Measurements from ENCODE around the gene B3GNT4.

DNA sequence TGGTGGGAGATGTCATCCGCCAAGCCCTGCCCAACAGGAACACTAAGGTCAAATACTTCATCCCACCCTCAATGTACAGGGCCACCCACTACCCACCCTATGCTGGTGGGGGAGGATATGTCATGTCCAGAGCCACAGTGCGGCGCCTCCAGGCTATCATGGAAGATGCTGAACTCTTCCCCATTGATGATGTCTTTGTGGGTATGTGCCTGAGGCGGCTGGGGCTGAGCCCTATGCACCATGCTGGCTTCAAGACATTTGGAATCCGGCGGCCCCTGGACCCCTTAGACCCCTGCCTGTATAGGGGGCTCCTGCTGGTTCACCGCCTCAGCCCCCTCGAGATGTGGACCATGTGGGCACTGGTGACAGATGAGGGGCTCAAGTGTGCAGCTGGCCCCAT, 3.5 kb downstream of the B3GNT4 start:
- TF ChIP-seq, protein P1, sequence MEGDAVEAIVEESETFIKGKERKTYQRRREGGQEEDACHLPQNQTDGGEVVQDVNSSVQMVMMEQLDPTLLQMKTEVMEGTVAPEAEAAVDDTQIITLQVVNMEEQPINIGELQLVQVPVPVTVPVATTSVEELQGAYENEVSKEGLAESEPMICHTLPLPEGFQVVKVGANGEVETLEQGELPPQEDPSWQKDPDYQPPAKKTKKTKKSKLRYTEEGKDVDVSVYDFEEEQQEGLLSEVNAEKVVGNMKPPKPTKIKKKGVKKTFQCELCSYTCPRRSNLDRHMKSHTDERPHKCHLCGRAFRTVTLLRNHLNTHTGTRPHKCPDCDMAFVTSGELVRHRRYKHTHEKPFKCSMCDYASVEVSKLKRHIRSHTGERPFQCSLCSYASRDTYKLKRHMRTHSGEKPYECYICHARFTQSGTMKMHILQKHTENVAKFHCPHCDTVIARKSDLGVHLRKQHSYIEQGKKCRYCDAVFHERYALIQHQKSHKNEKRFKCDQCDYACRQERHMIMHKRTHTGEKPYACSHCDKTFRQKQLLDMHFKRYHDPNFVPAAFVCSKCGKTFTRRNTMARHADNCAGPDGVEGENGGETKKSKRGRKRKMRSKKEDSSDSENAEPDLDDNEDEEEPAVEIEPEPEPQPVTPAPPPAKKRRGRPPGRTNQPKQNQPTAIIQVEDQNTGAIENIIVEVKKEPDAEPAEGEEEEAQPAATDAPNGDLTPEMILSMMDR (IDR thresholded peaks at IDR 0.05) = no peak
- TF ChIP-seq POLR2A (IDR thresholded peaks at IDR 0.05) (no peak), EP300 (IDR thresholded peaks at IDR 0.05) (no peak)
